Calu3 (cell line): ENCODE measurements around the gene MEIG1. TPM values are rescaled to one million over a fixed set of nuclear protein-coding genes. Genes with fewer than 3 reads are reported as not detected.
"Not testable (repeated sequence)": the region's sequence is repeated elsewhere in the genome, so short reads cannot be mapped to it uniquely, and the experiment has no call there.

Experiments used
- BruUV-seq: library from RNA; stranded (reverse); fragments of 400-500 nt; replicated peaks from 2 replicates; lab custom pipeline; 2021; lab: Mats Ljungman, UMichigan
- CTCF ChIA-PET: fragments of 300-600 bp; sonication (Branson Sonifier 250); formaldehyde crosslinking; loops from one replicate; lab custom pipeline; 2022; ENCODE audit warnings: antibody characterized with exemption; lab: Charles Lee
- DNase-seq: peaks from one replicate; pipeline ENCODE4 v3.0.0; 2022
- H3K27ac Mint-ChIP-seq: one replicate; pipeline ENCODE4 v1.8.0; 2022; ENCODE audit warnings: mixed read lengths; ENCODE audit not compliant: unreplicated experiment
- H3K27me3 Mint-ChIP-seq: one replicate; pipeline ENCODE4 v1.8.0; 2022; ENCODE audit warnings: mixed read lengths; ENCODE audit not compliant: unreplicated experiment
- H3K36me3 Mint-ChIP-seq: one replicate; pipeline ENCODE4 v1.8.0; 2022; ENCODE audit warnings: mild to moderate bottlenecking, moderate library complexity, mixed read lengths; ENCODE audit not compliant: insufficient read depth, unreplicated experiment
- H3K4me1 Mint-ChIP-seq: one replicate; pipeline ENCODE4 v1.8.0; 2022; ENCODE audit warnings: mild to moderate bottlenecking, low read depth, mixed read lengths; ENCODE audit not compliant: unreplicated experiment
- H3K4me3 Mint-ChIP-seq: one replicate; pipeline ENCODE4 v1.8.0; 2022; ENCODE audit warnings: mild to moderate bottlenecking, low read depth, moderate library complexity, mixed read lengths; ENCODE audit not compliant: unreplicated experiment
- H3K9me3 Mint-ChIP-seq: one replicate; pipeline ENCODE4 v1.8.0; 2022; ENCODE audit warnings: low read depth, mixed read lengths; ENCODE audit not compliant: unreplicated experiment
- intact Hi-C: fragments of 100-400 bp; cut with micrococcal nuclease; formaldehyde crosslinking; loops from one replicate; pipeline ENCODE4 v1.10.0; 2022; ENCODE audit not compliant: unreplicated experiment
- total RNA-seq: library from RNA; stranded (reverse); gene quantifications from 2 replicates; pipeline ENCODE4 v1.2.3, GENCODE V29; 2022
- TF ChIP-seq, protein P1 (sequence below): fragments of 200-600 bp; IDR thresholded peaks from one replicate; pipeline ENCODE4 v1.8.0; 2022; ENCODE audit warnings: antibody characterized with exemption; ENCODE audit not compliant: unreplicated experiment

The MEIG1 gene
- total RNA-seq, 1 experiment from 2014 or later = not detected

DNA sequence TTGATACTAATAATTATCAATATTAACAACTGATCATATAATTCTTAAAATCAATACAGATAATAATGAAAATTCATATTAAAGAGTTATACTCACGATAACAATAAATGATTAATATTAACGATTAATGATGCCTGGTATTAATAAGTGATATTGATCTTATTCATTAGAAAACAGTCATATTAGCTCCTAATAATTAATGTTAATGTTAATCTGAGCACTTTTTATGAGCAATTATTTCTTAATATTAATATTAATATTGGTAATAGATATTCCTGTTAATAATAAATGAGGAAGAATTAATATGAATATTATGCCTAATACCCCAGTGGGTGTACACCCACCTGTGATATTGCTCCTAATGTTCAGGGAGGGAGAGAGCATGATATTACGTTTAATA is 23.6 kb downstream of the MEIG1 start:
- CTCF ChIA-PET = no interaction called here
- no peak overlapping the region for H3K27ac Mint-ChIP-seq
- H3K36me3 Mint-ChIP-seq = no peaks in the 10 kb centered on the region
- H3K27me3 Mint-ChIP-seq = no peaks in the 10 kb centered on the region
- no peak overlapping the region for H3K4me3 Mint-ChIP-seq
- intact Hi-C loops = no loop called here
- no TSS peak for BruUV-seq
- TF ChIP-seq, protein P1, sequence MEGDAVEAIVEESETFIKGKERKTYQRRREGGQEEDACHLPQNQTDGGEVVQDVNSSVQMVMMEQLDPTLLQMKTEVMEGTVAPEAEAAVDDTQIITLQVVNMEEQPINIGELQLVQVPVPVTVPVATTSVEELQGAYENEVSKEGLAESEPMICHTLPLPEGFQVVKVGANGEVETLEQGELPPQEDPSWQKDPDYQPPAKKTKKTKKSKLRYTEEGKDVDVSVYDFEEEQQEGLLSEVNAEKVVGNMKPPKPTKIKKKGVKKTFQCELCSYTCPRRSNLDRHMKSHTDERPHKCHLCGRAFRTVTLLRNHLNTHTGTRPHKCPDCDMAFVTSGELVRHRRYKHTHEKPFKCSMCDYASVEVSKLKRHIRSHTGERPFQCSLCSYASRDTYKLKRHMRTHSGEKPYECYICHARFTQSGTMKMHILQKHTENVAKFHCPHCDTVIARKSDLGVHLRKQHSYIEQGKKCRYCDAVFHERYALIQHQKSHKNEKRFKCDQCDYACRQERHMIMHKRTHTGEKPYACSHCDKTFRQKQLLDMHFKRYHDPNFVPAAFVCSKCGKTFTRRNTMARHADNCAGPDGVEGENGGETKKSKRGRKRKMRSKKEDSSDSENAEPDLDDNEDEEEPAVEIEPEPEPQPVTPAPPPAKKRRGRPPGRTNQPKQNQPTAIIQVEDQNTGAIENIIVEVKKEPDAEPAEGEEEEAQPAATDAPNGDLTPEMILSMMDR = no peak
- H3K9me3 Mint-ChIP-seq = no peaks in the 10 kb centered on the region
- DNase-seq = no peak
- H3K4me1 Mint-ChIP-seq = no peaks in the 10 kb centered on the region

DNA sequence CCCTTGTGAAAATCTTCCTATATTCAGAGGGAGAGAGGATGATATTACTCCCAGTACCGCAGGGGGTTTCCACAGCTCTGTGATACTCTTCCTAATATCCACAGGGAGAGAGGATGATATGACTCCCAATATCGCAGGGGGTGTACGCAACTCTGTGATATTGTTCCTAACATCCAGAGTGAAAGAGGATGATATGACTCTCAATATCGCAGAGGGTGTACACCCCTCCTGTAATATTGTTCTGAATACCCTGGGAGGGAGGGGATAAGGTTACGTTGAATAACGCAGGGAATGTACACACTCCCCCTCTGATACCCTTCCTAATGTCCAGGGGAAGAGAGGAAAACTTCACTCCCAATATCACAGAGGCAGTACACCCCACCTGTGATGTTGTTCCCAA is 30.4 kb downstream of the MEIG1 start:
- H3K27me3 Mint-ChIP-seq, H3K4me1 Mint-ChIP-seq, intact Hi-C loops, CTCF ChIA-PET, H3K4me3 Mint-ChIP-seq, DNase-seq, H3K36me3 Mint-ChIP-seq, H3K9me3 Mint-ChIP-seq, H3K27ac Mint-ChIP-seq, BruUV-seq: not testable (repeated sequence)

DNA sequence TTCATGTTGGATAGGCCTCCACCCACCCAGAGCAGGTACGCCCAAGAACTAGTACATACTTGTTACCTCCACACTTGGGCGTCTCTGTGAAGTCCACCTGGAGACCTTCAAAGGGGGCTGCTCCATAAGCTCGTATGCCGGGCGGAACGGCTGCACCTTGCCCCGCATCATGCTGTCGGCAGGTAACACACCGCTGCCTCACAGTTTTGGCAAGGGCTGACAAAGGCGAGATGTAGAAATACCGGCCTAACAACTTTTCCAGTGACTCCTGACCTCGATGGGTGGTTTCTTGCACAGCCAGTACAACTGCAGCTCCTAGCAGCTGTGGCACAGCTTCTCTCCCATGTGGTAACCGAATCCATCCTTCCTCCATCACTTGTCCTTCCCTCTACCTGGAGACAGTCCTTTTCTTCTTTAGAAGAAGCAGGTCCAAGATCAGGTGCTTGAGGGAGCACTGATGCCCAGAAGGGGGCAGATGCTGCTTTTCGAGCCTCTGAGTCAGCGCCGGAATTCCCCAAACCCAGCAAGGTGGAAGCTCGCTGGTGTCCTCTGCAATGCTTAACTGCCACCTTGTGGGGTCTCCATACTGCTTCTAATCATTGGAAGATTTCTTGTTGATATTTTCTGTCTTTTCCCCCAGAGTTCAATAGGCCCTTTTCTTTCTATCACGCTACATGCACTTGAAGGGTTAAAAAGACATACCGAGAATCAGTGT is 32.0 kb downstream of the MEIG1 start:
- not testable (repeated sequence) for H3K4me1 Mint-ChIP-seq, H3K27me3 Mint-ChIP-seq, H3K9me3 Mint-ChIP-seq, H3K36me3 Mint-ChIP-seq, BruUV-seq
- intact Hi-C loops = loop anchor here (2.0 kb wide), 1 partner anchor 116 kb away; no protein-coding TSS in a partner anchor
- peak overlapping the region; percentile 37 for H3K4me3 Mint-ChIP-seq
- TF ChIP-seq, protein P1 = peak; percentile 27
- CTCF ChIA-PET = interaction anchor here (1.4 kb wide), 1 partner anchor 23 kb away, joined by 4 read pairs; no protein-coding TSS in a partner anchor
- DNase-seq = peak; percentile 63
- peak overlapping the region; percentile 67 for H3K27ac Mint-ChIP-seq

DNA sequence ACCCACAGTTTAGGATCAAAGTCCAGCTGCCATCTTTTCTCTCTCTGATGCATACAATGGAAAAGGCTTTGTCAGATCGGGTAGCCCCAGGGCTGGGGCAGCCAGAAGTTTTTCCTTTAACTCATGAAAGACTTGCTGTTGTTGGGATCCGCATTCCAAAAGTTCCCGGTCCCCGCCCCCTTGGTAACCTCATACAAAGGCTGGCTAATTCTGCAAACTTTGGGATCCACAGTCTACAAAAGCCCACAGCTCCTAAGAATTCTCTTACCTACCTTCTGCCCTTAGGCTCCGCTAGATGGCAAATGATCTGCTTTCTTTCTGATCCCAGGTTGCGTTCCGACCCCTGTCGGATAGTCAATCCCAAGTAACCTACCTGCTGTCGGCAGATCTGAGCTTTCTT is 33.1 kb downstream of the MEIG1 start:
- H3K27me3 Mint-ChIP-seq, H3K4me1 Mint-ChIP-seq, DNase-seq, intact Hi-C loops, H3K4me3 Mint-ChIP-seq, H3K27ac Mint-ChIP-seq, H3K36me3 Mint-ChIP-seq, CTCF ChIA-PET, H3K9me3 Mint-ChIP-seq, BruUV-seq: not testable (repeated sequence)

DNA sequence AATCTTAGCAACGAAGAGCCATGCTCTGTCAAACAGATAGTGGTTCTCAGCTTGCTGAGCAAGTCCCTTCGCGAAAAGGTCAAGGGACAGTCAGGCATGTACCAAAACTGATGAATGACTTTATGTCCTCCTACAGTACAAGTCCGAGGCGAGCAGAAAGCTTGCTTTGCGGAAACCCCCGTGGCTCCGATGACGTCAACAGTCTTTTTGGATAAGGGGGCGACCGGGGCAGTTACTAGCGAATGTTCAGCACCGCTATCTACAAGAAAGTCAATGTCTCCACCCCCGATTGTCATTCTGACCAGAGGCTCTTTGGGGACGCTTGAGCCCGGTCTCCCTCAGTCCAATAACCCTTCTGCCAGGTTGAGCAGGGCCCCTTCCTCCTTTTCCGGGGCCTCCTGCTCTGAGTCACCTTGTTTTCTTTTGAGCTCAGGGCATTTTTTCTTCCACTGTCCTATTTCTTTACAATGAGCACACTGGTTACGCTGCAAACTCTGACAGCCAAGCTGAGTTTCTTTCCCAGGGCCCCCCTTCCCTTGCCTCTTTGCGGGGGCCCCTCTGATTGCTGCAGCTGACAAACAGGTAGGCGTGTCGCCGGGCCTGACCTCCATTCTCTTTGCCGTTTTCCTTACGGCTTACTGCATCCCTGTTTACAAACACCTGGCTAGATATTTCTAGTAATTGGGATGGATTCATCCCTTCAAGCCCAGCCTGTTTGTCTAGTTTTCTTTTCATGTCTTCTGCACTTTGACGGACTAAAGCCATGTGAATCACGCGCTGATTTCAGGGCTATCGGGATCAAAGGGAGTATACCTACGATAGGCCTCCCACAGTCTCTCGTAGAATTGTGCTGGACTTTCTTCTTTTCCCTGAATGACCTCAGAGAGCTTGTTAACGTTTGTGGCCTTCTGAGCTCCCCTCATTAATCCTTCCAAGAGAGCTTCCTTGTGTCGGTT is 34.6 kb downstream of the MEIG1 start:
- H3K27ac Mint-ChIP-seq, H3K36me3 Mint-ChIP-seq, H3K9me3 Mint-ChIP-seq, H3K4me3 Mint-ChIP-seq, BruUV-seq, DNase-seq, intact Hi-C loops, H3K4me1 Mint-ChIP-seq, H3K27me3 Mint-ChIP-seq: not testable (repeated sequence)
- CTCF ChIA-PET = interaction anchor here (0.6 kb wide), 1 partner anchor 30 kb away, joined by 4 read pairs; no protein-coding TSS in a partner anchor
